K562 (cell line): ENCODE data around the gene NKG7. TPM values are rescaled to one million over a fixed set of nuclear protein-coding genes. Genes with fewer than 3 reads are reported as not detected.

Experiments used
- CEBPG ChIP-seq, 3 experiments: fragments of 200-800 bp in 1 of 3; sonication (Bioruptor generic) in 1 of 3; sonication (generic) in 1 of 3; formaldehyde crosslinking in 1 of 3; IDR thresholded peaks in 2 of 3; conservative IDR thresholded peaks in 1 of 3; 2 replicates each; pipeline versions ENCODE4 v1.6.1 to v1.8.0; 2016 to 2022; ENCODE audit warnings: missing compliant biosample characterization in 2 of 3, missing genetic modification characterization in 2 of 3, mild to moderate bottlenecking in 1 of 3, missing genetic modification reagents in 1 of 3
- FOXA1 ChIP-seq: fragments of 450-650 bp; IDR thresholded peaks from 2 replicates; pipeline ENCODE4 v1.6.1; 2016; ENCODE audit warnings: mild to moderate bottlenecking, borderline replicate concordance
- FOXK2 ChIP-seq, 2 experiments: fragments of 450-650 bp; IDR thresholded peaks in 1 of 2; conservative IDR thresholded peaks in 1 of 2; 2 replicates each; pipeline ENCODE4 v1.6.1; 2016; ENCODE audit warnings: low read depth in 2 of 2, mild to moderate bottlenecking in 1 of 2
- MTA2 ChIP-seq: fragments of 450-650 bp; IDR thresholded peaks from 2 replicates; pipeline ENCODE4 v1.6.1; 2016; ENCODE audit warnings: low read depth
- RBM39 ChIP-seq: fragments of 200-400 bp; formaldehyde crosslinking; optimal IDR thresholded peaks from 2 replicates; pipeline ENCODE3; 2018; ENCODE audit warnings: low read depth, low read length
- SRF ChIP-seq, 2 experiments: fragments of 250-450, 450-650 bp in 1 of 2; sonication (Bioruptor Pico) in 1 of 2; sonication (generic) in 1 of 2; formaldehyde crosslinking; IDR thresholded peaks; 2 replicates each; pipeline versions ENCODE4 v1.5.0 to v1.5.1; 2020 to 2022; ENCODE audit warnings: mild to moderate bottlenecking in 1 of 2, missing genetic modification reagents in 1 of 2
- TBP ChIP-seq: optimal IDR thresholded peaks from 2 replicates; pipeline ENCODE3; 2011; ENCODE audit warnings: low read depth, low read length, improper control_type of control experiment
- ZEB2 ChIP-seq: fragments of 450-650 bp; IDR thresholded peaks from 2 replicates; pipeline ENCODE4 v1.6.1; 2016
- polyA plus RNA-seq, 8 experiments: library from polyadenylated mRNA; depleted of rRNA in 4 of 8; stranded (reverse) in 5 of 8; unstranded in 3 of 8; fragments of >200 nt; fragmentation: Nextera tagmentation in 2 of 8; fragmentation: Illumina TruSeq in 1 of 8; extraction: Ambion mirVana in 2 of 8; extraction: Trizol in 1 of 8; gene quantifications; 2 replicates each; pipeline versions ENCODE4 v1.2.1 to v1.2.3, GENCODE V29; 2011 to 2014; ENCODE audit warnings: inconsistent platforms in 1 of 8, missing spikeins in 1 of 8
- total RNA-seq, 7 experiments: library from RNA; depleted of rRNA in 6 of 7; stranded (reverse); fragments of >200 nt in 6 of 7; fragmentation: Illumina TruSeq in 2 of 7; extraction: Trizol in 2 of 7; gene quantifications; 2 replicates each; pipeline versions ENCODE4 v1.2.1 to v1.2.3, GENCODE V29; 2011 to 2021; ENCODE audit warnings: low replicate concordance in 1 of 7
- TF ChIP-seq, protein P1 (sequence below): fragments of 450-650 bp; IDR thresholded peaks from 2 replicates; pipeline ENCODE4 v1.6.1; 2017; ENCODE audit warnings: antibody characterized with exemption, mild to moderate bottlenecking
- TF ChIP-seq, protein P2 (sequence below): fragments of 250-450 bp; sonication (Bioruptor Pico); IDR thresholded peaks from 2 replicates; pipeline ENCODE4 v1.5.0; 2022; ENCODE audit warnings: mild to moderate bottlenecking
- TF ChIP-seq, protein P3 (sequence below): fragments of 250-450 bp; sonication (Bioruptor Pico); IDR thresholded peaks from 2 replicates; pipeline ENCODE4 v1.5.0; 2021
- TF ChIP-seq, protein P4 (sequence below): fragments of 450-650 bp; IDR thresholded peaks from 2 replicates; pipeline ENCODE4 v1.6.1; 2016; ENCODE audit warnings: mild to moderate bottlenecking
- TF ChIP-seq, protein P5 (sequence below), 2 experiments: fragments of 450-650 bp; IDR thresholded peaks; 2 replicates each; pipeline ENCODE4 v1.6.1; 2016
- TF ChIP-seq, protein P6 (sequence below): fragments of 450-650 bp; IDR thresholded peaks from 2 replicates; pipeline ENCODE4 v1.6.1; 2017; ENCODE audit warnings: antibody characterized with exemption

NKG7 gene
- total and polyA plus RNA-seq, 9 of the 15 experiments (the other 6 are each of a cell fraction or from before 2014, with no cell fraction given): 0.30 to 0.70 (median 0.51) TPM; not detected in 2

DNA sequence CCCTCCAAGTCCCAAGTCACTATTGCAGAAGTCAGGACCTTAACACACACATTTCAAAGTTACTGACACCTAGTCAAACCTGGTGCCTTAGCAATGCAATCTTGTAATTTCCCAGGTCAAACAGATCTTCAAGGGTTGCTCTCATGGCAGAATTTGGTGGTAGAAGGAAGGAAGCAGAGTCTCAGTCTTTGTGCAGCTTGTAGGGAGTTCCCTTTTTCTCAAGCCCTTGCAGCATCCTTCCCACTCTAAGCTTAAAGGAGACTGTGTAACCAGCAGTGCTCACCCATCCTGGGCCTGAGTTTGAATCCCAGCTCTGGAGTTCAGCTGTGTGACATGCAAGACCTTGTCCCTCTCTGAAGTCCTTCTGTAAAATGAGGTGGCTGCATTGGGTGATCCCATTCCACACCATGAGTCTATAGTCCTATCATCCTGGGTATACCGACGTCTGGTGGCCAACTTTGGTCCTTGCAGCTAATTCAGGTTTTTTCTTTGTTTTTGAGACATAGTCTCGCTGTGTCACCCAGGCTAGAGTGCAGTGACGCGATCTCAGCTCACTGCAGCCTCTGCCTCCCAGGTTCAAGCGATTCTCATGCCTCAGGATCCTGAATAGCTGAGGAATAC, 35.2 kb upstream of the NKG7 start (continued):
- TF ChIP-seq, protein P1, sequence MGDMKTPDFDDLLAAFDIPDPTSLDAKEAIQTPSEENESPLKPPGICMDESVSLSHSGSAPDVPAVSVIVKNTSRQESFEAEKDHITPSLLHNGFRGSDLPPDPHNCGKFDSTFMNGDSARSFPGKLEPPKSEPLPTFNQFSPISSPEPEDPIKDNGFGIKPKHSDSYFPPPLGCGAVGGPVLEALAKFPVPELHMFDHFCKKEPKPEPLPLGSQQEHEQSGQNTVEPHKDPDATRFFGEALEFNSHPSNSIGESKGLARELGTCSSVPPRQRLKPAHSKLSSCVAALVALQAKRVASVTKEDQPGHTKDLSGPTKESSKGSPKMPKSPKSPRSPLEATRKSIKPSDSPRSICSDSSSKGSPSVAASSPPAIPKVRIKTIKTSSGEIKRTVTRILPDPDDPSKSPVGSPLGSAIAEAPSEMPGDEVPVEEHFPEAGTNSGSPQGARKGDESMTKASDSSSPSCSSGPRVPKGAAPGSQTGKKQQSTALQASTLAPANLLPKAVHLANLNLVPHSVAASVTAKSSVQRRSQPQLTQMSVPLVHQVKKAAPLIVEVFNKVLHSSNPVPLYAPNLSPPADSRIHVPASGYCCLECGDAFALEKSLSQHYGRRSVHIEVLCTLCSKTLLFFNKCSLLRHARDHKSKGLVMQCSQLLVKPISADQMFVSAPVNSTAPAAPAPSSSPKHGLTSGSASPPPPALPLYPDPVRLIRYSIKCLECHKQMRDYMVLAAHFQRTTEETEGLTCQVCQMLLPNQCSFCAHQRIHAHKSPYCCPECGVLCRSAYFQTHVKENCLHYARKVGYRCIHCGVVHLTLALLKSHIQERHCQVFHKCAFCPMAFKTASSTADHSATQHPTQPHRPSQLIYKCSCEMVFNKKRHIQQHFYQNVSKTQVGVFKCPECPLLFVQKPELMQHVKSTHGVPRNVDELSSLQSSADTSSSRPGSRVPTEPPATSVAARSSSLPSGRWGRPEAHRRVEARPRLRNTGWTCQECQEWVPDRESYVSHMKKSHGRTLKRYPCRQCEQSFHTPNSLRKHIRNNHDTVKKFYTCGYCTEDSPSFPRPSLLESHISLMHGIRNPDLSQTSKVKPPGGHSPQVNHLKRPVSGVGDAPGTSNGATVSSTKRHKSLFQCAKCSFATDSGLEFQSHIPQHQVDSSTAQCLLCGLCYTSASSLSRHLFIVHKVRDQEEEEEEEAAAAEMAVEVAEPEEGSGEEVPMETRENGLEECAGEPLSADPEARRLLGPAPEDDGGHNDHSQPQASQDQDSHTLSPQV: no peak
- TF ChIP-seq ZEB2 (no peak), RBM39 (no peak), FOXK2 (conservative IDR thresholded peaks at IDR 0.05 in 1 of 2, IDR thresholded peaks at IDR 0.05 in 1 of 2; ENCODE audit: low read depth in 2 of 2) (no peak), FOXA1 (no peak), CEBPG (CRISPR knock-in tag; IDR thresholded peaks at IDR 0.05) (no peak), CEBPG (tag; conservative IDR thresholded peaks at IDR 0.05 in 1 of 2, IDR thresholded peaks at IDR 0.05 in 1 of 2) (no peak), MTA2 (no peak), TBP (no peak), SRF (CRISPR knock-in tag; IDR thresholded peaks at IDR 0.05) (no peak)
- TF ChIP-seq, protein P2, sequence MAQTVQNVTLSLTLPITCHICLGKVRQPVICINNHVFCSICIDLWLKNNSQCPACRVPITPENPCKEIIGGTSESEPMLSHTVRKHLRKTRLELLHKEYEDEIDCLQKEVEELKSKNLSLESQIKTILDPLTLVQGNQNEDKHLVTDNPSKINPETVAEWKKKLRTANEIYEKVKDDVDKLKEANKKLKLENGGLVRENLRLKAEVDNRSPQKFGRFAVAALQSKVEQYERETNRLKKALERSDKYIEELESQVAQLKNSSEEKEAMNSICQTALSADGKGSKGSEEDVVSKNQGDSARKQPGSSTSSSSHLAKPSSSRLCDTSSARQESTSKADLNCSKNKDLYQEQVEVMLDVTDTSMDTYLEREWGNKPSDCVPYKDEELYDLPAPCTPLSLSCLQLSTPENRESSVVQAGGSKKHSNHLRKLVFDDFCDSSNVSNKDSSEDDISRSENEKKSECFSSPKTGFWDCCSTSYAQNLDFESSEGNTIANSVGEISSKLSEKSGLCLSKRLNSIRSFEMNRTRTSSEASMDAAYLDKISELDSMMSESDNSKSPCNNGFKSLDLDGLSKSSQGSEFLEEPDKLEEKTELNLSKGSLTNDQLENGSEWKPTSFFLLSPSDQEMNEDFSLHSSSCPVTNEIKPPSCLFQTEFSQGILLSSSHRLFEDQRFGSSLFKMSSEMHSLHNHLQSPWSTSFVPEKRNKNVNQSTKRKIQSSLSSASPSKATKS (CRISPR knock-in tag): no peak
- TF ChIP-seq, protein P3, sequence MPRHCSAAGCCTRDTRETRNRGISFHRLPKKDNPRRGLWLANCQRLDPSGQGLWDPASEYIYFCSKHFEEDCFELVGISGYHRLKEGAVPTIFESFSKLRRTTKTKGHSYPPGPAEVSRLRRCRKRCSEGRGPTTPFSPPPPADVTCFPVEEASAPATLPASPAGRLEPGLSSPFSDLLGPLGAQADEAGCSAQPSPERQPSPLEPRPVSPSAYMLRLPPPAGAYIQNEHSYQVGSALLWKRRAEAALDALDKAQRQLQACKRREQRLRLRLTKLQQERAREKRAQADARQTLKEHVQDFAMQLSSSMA (CRISPR knock-in tag): no peak
- TF ChIP-seq, protein P4, sequence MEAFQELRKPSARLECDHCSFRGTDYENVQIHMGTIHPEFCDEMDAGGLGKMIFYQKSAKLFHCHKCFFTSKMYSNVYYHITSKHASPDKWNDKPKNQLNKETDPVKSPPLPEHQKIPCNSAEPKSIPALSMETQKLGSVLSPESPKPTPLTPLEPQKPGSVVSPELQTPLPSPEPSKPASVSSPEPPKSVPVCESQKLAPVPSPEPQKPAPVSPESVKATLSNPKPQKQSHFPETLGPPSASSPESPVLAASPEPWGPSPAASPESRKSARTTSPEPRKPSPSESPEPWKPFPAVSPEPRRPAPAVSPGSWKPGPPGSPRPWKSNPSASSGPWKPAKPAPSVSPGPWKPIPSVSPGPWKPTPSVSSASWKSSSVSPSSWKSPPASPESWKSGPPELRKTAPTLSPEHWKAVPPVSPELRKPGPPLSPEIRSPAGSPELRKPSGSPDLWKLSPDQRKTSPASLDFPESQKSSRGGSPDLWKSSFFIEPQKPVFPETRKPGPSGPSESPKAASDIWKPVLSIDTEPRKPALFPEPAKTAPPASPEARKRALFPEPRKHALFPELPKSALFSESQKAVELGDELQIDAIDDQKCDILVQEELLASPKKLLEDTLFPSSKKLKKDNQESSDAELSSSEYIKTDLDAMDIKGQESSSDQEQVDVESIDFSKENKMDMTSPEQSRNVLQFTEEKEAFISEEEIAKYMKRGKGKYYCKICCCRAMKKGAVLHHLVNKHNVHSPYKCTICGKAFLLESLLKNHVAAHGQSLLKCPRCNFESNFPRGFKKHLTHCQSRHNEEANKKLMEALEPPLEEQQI: no peak
- TF ChIP-seq, protein P5, sequence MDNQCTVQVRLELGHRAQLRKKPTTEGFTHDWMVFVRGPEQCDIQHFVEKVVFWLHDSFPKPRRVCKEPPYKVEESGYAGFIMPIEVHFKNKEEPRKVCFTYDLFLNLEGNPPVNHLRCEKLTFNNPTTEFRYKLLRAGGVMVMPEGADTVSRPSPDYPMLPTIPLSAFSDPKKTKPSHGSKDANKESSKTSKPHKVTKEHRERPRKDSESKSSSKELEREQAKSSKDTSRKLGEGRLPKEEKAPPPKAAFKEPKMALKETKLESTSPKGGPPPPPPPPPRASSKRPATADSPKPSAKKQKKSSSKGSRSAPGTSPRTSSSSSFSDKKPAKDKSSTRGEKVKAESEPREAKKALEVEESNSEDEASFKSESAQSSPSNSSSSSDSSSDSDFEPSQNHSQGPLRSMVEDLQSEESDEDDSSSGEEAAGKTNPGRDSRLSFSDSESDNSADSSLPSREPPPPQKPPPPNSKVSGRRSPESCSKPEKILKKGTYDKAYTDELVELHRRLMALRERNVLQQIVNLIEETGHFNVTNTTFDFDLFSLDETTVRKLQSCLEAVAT (IDR thresholded peaks at IDR 0.05): no peak
- TF ChIP-seq, protein P6, sequence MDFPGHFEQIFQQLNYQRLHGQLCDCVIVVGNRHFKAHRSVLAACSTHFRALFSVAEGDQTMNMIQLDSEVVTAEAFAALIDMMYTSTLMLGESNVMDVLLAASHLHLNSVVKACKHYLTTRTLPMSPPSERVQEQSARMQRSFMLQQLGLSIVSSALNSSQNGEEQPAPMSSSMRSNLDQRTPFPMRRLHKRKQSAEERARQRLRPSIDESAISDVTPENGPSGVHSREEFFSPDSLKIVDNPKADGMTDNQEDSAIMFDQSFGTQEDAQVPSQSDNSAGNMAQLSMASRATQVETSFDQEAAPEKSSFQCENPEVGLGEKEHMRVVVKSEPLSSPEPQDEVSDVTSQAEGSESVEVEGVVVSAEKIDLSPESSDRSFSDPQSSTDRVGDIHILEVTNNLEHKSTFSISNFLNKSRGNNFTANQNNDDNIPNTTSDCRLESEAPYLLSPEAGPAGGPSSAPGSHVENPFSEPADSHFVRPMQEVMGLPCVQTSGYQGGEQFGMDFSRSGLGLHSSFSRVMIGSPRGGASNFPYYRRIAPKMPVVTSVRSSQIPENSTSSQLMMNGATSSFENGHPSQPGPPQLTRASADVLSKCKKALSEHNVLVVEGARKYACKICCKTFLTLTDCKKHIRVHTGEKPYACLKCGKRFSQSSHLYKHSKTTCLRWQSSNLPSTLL: no peak
